GM12878 (cell line): ENCODE measurements around the gene DCUN1D5. TPM values are rescaled to one million over a fixed set of nuclear protein-coding genes. Genes with fewer than 3 reads are reported as not detected.

Source experiments
- ATAC-seq: fragments of 200-7000 bp; cut with Tn5 transposase; 3 replicates; pipeline ENCODE4 v1.9.1; 2020; ENCODE audit warnings: mild to moderate bottlenecking, moderate library complexity
- BruUV-seq: library from RNA; stranded (reverse); fragments of 400-500 nt; replicated peaks from 2 replicates; lab custom pipeline; 2021; lab: Mats Ljungman, UMichigan
- CTCF ChIA-PET: fragments of 300-600 bp; sonication (Branson Sonifier 250); formaldehyde crosslinking; extraction: SDS; loops from one replicate; lab custom pipeline; 2021; ENCODE audit warnings: inconsistent platforms; lab: Yijun Ruan, JAX
- POLR2A ChIA-PET: fragments of 350-600 bp; formaldehyde crosslinking; extraction: SDS; loops from one replicate; lab custom pipeline; 2021; ENCODE audit warnings: inconsistent platforms; lab: Charles Lee
- RAD21 ChIA-PET: fragments of 300-600 bp; sonication (Branson Sonifier 250); formaldehyde crosslinking; loops from one replicate; lab custom pipeline; 2023; ENCODE audit warnings: antibody characterized with exemption; ENCODE audit not compliant: unreplicated experiment; lab: Charles Lee
- SMC1A ChIA-PET: fragments of 300-600 bp; sonication (Branson Sonifier 250); formaldehyde crosslinking; loops from one replicate; lab custom pipeline; 2023; ENCODE audit not compliant: unreplicated experiment, uncharacterized antibody; lab: Charles Lee
- DNase-seq: peaks from one replicate; pipeline ENCODE4 v3.0.0-alpha.2; 2011; ENCODE audit warnings: low read depth, low spot score
- FAIRE-seq: peaks from 3 replicates; lab custom pipeline; 2011; peaks lifted over from hg19 to GRCh38; lab: Jason Lieb, UNC
- H2AFZ ChIP-seq: 2 replicates; pipeline ENCODE4 v1.6.0; 2011; ENCODE audit warnings: low read depth, low read length, control low read depth; ENCODE audit not compliant: control insufficient read depth
- H3K27ac ChIP-seq: 2 replicates; pipeline ENCODE4 v1.5.1; 2011; ENCODE audit warnings: control low read depth; ENCODE audit not compliant: control insufficient read depth, insufficient read depth
- H3K27me3 ChIP-seq, 2 experiments: replicated peaks in 1 of 2; 2 replicates each; pipeline versions ENCODE4 v1.6.0 to v1.6.1; 2011; ENCODE audit warnings: low read length in 1 of 2; ENCODE audit not compliant: control insufficient read depth in 2 of 2, insufficient read depth in 2 of 2
- H3K36me3 ChIP-seq, 2 experiments: 2 replicates each; pipeline ENCODE4 v1.5.1; 2011; ENCODE audit warnings: low read length in 1 of 2; ENCODE audit not compliant: control insufficient read depth in 2 of 2, insufficient read depth in 2 of 2
- H3K4me1 ChIP-seq: 2 replicates; pipeline ENCODE4 v1.6.1; 2011; ENCODE audit warnings: mild to moderate bottlenecking, low read length, moderate library complexity, mixed read lengths; ENCODE audit not compliant: control insufficient read depth, insufficient read depth
- H3K4me2 ChIP-seq: 2 replicates; pipeline ENCODE4 v1.6.0; 2011; ENCODE audit warnings: control low read depth; ENCODE audit not compliant: control insufficient read depth, insufficient read depth
- H3K4me3 ChIP-seq: fragments of 200-600 bp; sonication (generic); 2 replicates; pipeline ENCODE4 v1.5.1; 2016
- H3K79me2 ChIP-seq: 2 replicates; pipeline ENCODE4 v1.6.0; 2011; ENCODE audit warnings: low read length; ENCODE audit not compliant: control insufficient read depth, insufficient read depth
- H3K9ac ChIP-seq: 2 replicates; pipeline ENCODE4 v1.8.0; 2011; ENCODE audit warnings: low read length, control low read depth, mixed read lengths; ENCODE audit not compliant: control insufficient read depth, insufficient read depth
- H3K9me3 ChIP-seq: replicated peaks from 3 replicates; pipeline ENCODE4 v1.5.1; 2011; ENCODE audit warnings: mild to moderate bottlenecking, low read length; ENCODE audit not compliant: control insufficient read depth, insufficient read depth
- H4K20me1 ChIP-seq: 2 replicates; pipeline ENCODE4 v1.6.0; 2011; ENCODE audit not compliant: control insufficient read depth, insufficient read depth
- CHD4 ChIP-seq: fragments of 200-600 bp; sonication (generic); IDR thresholded peaks from 2 replicates; pipeline ENCODE4 v1.6.1; 2016; ENCODE audit warnings: mild to moderate bottlenecking
- NFYB ChIP-seq: IDR thresholded peaks from 2 replicates; pipeline ENCODE4 v1.6.1; 2011; ENCODE audit warnings: low read depth, mild to moderate bottlenecking, low read length, improper control_type of control experiment, moderate library complexity; ENCODE audit not compliant: insufficient read depth
- POLR2AphosphoS2 ChIP-seq: IDR thresholded peaks from 2 replicates; pipeline ENCODE4 v1.6.1; 2011; ENCODE audit warnings: low read depth, mild to moderate bottlenecking, low read length, improper control_type of control experiment, moderate library complexity
- TCF12 ChIP-seq: IDR thresholded peaks from 2 replicates; pipeline ENCODE4 v1.6.1; 2011; ENCODE audit warnings: low read depth, mild to moderate bottlenecking, low read length
- ZNF274 ChIP-seq: IDR thresholded peaks from one replicate; pipeline ENCODE4 v1.8.0; 2011; ENCODE audit not compliant: insufficient read length, insufficient read depth
- WGBS: methylation state at CpG from one replicate; pipeline ENCODE4 v1.1.6; 2016; ENCODE audit warnings: low lambda C conversion rate; ENCODE audit not compliant: insufficient replicate concordance, insufficient coverage; ENCODE audit errors: missing lambda C conversion rate; 5-methylcytosine and 5-hydroxymethylcytosine counted together
- in situ Hi-C: fragments of 300-500 bp; cut with MboI; formaldehyde crosslinking; loops from 9 replicates; pipeline ENCODE4 v1.14.3; 2018; ENCODE audit warnings: mixed read lengths
- intact Hi-C: fragments of 100-400 bp; cut with micrococcal nuclease; formaldehyde crosslinking; loops from one replicate; pipeline ENCODE4 v1.14.2; 2022; ENCODE audit not compliant: unreplicated experiment
- polyA plus RNA-seq, 11 experiments: library from polyadenylated mRNA; depleted of rRNA in 4 of 11; unstranded in 6 of 11; stranded (reverse) in 5 of 11; fragments of >200 nt; fragmentation: Nextera tagmentation in 4 of 11; fragmentation: Illumina TruSeq in 1 of 11; extraction: Ambion mirVana in 4 of 11; extraction: Trizol in 1 of 11; gene quantifications; 1 replicate in 1 of 11; 2 replicates in 10 of 11; pipeline versions ENCODE4 v1.2.1 to v1.2.3, GENCODE V29; 2011 to 2016; ENCODE audit warnings: inconsistent platforms in 2 of 11, missing spikeins in 2 of 11, low read depth in 1 of 11
- total RNA-seq, 4 experiments: library from RNA; depleted of rRNA in 3 of 4; stranded (reverse); fragments of >200 nt in 3 of 4; fragmentation: Illumina TruSeq in 1 of 4; extraction: Trizol in 1 of 4; gene quantifications; 2 replicates each; pipeline versions ENCODE4 v1.2.1 to v1.2.3, GENCODE V29; 2013 to 2021
- TF ChIP-seq, protein P1 (sequence below): fragments of 450-650 bp; conservative IDR thresholded peaks from 2 replicates; pipeline ENCODE4 v1.6.1; 2017; ENCODE audit warnings: mild to moderate bottlenecking, moderate library complexity

DCUN1D5 gene
- total and polyA plus RNA-seq, 10 of the 15 experiments (the other 5 are each of a cell fraction or from before 2014, with no cell fraction given), result 20.4 to 87.0 (median 60.6) TPM

DNA sequence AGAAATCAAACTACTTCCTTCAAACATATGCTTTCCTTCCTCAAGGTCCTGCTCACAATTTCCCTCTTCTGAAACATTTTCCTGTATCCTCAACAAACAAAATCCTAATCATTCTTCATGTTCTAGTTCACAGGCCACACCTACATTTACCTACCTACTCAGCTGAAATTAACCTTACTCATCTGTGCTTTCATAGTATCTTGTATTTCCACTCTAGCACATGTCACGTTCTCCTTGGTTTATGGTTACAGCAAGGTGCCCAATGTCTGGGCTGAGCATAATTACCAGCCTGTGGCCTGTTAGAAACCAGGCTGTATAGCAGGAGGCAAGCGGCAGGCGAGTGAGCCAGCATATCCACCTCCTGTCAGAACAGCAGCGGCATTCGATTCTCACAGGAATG is 13.2 kb downstream of the DCUN1D5 start:
- FAIRE-seq, result no peak
- Histone ChIP-seq H3K4me2 (no peak overlapping the region), H3K9ac (no peak overlapping the region), H3K4me1 (no peaks in the 10 kb centered on the region), H3K9me3 (no peaks in the 10 kb centered on the region), H3K27me3 (no peaks in the 10 kb centered on the region), H4K20me1 (no peaks in the 10 kb centered on the region), H2AFZ (no peak overlapping the region), H3K4me3 (no peak overlapping the region), H3K79me2 (peaks cover 3% of the 10 kb centered on the region), H3K27ac (no peak overlapping the region), H3K36me3 (peaks cover 4 to 28% of the 10 kb centered on the region in 2 experiments)
- TF ChIP-seq TCF12 (no peak), NFYB (no peak), CHD4 (no peak), ZNF274 (no peak), POLR2AphosphoS2 (no peak)
- TF ChIP-seq, protein P1, sequence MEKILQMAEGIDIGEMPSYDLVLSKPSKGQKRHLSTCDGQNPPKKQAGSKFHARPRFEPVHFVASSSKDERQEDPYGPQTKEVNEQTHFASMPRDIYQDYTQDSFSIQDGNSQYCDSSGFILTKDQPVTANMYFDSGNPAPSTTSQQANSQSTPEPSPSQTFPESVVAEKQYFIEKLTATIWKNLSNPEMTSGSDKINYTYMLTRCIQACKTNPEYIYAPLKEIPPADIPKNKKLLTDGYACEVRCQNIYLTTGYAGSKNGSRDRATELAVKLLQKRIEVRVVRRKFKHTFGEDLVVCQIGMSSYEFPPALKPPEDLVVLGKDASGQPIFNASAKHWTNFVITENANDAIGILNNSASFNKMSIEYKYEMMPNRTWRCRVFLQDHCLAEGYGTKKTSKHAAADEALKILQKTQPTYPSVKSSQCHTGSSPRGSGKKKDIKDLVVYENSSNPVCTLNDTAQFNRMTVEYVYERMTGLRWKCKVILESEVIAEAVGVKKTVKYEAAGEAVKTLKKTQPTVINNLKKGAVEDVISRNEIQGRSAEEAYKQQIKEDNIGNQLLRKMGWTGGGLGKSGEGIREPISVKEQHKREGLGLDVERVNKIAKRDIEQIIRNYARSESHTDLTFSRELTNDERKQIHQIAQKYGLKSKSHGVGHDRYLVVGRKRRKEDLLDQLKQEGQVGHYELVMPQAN, result no peak
- no peak for DNase-seq
- ATAC-seq, result no peak
- ChIA-PET POLR2A (no interaction called here), SMC1A (no interaction called here), CTCF (no interaction called here), RAD21 (no interaction called here)
- in situ Hi-C loops (no loop called here), intact Hi-C loops (no loop called here)
- BruUV-seq, result no TSS peak
- 100% methylated on average over 5 of the region's 5 CpGs for WGBS
